Activated CD4-positive, alpha-beta T cell treated with anti-CD3 and anti-CD28 coated beads, Interleukin-2, amount 50 U/mL, for 48 hours (primary cell): ENCODE measurements around the gene EYS.

Experiments used
- DNase-seq, 2 experiments: peaks; one replicate each; pipeline ENCODE4 v3.0.0-alpha.2; 2020

The EYS gene

DNA sequence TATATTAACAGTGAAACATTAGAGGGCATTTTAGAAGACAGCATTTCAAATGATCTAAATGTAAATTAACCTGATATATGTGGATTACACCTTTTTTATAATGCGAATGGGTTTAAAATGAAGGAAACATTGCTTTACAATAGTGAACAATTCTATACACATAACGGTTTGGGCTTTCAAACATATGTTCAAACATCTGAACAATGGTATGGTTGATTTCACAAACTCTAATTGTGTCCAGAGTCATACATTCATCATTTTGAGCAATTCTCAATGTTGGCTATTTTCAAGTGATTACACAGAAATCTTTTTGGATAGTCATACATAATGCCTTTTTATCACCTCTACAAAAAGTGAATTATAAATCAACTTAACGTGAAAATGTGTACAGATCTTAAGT, 1493.3 kb downstream of the EYS start:
- DNase-seq = no peak

GRCh38 chr6:64197246-64197645, 1509.8 kb downstream of the EYS start:
- no peak for DNase-seq

DNA sequence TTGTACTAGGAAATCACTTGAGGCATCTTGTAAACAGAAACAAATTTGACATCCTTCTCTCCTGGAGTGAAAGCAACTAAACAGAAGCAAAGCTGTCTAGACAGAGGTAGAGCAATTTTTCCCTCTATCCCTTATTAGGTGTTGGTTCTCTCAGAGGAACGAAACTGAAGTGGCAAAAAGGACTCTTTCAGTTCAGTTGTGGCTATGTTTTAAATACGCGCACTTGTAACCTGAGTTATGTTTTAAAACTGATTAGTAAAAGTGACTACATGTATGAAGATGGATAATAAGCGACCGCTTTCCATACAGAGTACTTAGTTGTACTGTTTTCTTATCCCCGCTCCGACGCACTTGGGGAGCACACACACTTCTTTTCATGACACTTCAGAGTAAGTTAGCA, 1520.4 kb downstream of the EYS start:
- no peak for DNase-seq

GRCh38 chr6:64185621-64186020, 1521.4 kb downstream of the EYS start:
- no peak for DNase-seq

DNA sequence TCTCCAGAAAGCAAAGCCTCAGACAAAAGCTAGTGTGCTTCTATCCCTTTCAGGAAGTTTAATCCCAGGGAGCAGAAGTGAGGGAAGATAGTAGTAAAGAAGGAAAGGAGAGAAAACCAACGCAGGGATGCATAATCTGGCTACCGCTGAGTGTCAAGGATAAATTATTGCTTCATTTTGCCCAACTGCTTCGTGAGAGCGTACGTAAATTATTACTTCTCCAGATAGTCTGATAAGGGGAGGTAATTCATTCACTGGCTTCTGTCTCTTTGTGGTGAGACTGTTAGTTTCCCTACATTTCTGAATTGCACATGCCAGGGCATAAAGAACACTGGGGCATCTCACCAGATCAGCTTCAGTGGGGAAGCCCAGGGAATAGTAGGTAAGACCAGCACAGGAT, 1531.7 kb downstream of the EYS start:
- no peak for DNase-seq

DNA sequence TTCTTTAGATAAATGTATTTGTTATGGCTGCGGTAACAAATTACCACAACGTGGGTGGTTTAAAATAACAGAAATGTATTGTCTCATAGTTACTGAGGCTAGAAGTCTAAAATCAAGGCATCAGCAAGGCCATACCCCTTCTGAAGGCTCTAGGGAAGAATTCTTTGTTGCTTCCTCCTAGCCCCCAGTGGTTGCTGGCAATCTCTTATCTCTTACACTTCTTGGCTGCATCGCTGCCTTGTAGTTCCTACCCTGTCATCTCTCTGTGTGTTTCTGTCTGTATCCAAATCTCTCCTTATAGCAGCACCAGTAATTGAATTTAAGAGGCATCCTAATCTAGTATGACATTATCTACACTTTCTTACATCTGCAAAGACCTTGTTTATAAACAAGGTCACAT, 1536.7 kb downstream of the EYS start:
- no peak for DNase-seq

GRCh38 chr6:64160486-64160885, 1546.5 kb downstream of the EYS start:
- DNase-seq = no peak

- no peak for DNase-seq
Measured at GRCh38 chr6:64155063-64155462, 1552.0 kb downstream of the EYS start.

GRCh38 chr6:64146876-64147275, 1560.2 kb downstream of the EYS start:
- no peak for DNase-seq

DNA sequence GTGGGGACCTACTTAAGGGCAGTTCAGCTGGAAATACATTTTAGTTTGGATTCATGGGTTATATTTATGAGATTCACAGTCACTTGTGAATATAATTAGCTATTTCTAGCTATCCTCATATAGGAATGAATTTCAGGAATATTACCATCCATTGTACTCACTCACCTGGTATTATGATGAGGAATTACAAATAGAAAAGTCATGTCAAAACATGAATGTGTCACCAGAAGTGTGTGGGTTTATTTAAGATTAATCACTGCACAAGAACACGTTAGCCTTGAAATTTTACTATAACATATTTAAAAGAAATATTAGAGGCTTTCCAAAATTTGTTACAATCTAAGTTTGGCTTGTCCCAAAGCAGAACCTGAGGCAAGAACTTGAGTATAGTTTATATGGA, 1560.9 kb downstream of the EYS start:
- DNase-seq = no peak

DNA sequence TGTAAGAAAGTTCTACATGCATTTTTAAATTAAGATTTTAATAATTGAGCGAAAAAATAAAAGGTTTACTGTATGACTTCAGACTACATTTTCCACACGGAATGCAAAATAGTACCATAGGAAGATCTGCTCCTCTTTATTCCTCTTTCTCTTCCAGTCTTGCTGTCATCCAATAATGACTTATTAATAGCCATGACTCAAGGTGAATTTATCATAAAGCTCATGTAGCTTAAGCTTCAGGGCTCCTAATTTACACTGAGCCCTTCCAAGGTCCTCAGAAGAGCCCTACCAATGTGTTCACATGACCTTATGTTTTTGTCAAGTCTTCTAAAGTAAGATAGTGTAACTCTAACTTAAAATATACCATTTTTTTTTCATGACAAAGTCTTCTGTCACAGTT, 1561.4 kb downstream of the EYS start:
- DNase-seq = no peak

- no peak for DNase-seq
Measured at GRCh38 chr6:64143101-64143500, 1563.9 kb downstream of the EYS start.

DNA sequence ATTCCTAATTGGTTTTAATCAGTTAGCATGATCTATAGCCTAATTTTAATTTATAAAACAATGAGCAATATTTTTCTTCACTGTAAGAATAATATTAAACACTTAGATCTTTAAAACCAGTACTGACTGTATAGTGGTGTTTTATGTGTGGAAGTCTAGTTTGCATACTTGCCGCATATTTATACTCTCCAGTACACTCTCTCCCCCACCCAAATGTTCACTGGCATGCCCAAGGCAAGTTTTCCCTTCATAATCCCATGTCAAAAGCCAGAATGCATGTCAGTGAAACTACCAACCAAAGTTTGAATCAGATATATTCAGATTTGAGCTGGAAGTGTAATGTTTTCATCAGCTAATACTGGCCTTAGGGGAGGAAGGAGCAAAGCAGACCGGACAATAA, 1565.3 kb downstream of the EYS start:
- DNase-seq = no peak

- DNase-seq = no peak
Measured at GRCh38 chr6:64128301-64129024, 1578.6 kb downstream of the EYS start.

- no peak for DNase-seq
Measured at GRCh38 chr6:64123761-64124633, 1583.0 kb downstream of the EYS start.

DNA sequence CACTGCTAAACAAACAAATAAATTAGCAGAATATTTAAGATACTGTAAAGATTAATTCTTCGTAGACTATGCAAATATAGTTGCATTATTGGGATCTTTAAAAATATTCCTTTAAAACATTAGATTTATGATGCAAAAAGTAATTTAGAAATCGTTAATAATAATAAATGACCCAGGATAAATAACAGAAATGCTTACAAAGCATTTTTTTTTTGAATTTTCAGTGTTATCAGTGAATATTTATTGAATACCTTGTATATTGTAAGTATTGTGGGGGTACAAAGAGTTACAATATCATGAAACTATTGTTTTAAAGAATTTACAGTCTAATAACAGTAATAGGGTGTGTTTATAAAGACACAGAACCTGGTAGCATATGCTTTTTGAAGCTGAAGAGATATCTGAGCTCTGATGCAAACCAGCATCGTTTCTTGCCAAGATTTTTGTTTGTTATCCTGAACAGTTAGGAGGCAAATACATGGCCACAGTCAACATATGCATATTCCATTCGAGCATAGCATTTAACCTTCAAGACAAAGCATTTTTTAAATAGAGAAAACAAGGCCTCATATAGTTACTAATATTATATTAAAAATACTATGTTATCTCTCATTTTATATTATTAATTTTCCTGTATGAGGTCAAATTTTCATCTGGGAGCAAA, 1584.2 kb downstream of the EYS start:
- no peak for DNase-seq

GRCh38 chr6:64121011-64121565, 1585.9 kb downstream of the EYS start:
- no peak for DNase-seq

- DNase-seq = no peak
Measured at GRCh38 chr6:64113704-64114103, 1593.3 kb downstream of the EYS start.

- DNase-seq = no peak
Measured at GRCh38 chr6:64104051-64104450, 1603.0 kb downstream of the EYS start.

GRCh38 chr6:64103480-64103879, 1603.5 kb downstream of the EYS start:
- DNase-seq = no peak

GRCh38 chr6:64100702-64101303, 1606.2 kb downstream of the EYS start:
- no peak for DNase-seq

- no peak for DNase-seq
Measured at GRCh38 chr6:64090352-64090751, 1616.7 kb downstream of the EYS start.

- no peak for DNase-seq
Measured at GRCh38 chr6:64085126-64085525, 1621.9 kb downstream of the EYS start.
